Measurements from ENCODE around the gene ALG8. TPM values are rescaled to one million over a fixed set of nuclear protein-coding genes. Genes with fewer than 3 reads are reported as not detected.
"Not testable (repeated sequence)": the region's sequence is repeated elsewhere in the genome, so short reads cannot be mapped to it uniquely, and the experiment has no call there.

The ALG8 gene
- total RNA-seq, 1 donor from 2014 or later: 43.7 TPM

DNA sequence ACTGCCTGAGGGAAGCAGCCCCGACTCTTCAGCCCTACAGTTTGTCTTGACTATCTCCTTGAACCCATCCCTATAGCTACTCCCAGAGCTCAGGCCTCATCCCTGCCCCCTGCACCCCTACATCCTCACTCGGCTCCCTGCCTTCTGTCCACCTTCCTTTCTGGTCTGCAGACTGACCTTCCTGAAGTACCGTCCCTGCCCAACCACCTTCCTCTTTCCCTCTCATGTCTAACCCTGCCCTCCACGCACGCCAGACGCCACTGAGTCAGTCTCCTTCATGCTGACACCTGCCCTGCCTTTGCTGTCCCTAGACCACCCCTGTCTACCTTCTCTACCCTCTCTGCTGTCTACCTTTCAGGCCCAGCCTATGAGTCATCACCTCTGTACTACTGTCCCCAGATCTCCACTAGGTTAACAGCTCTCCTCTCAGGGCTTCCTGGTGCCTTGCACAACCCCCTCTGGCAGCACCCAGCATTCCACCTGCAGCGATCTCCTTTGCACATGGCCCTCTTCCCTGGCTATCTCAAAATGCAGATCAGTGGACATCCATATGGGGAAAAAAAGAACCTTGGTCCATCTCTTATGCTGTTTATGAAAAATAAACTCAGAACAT lies 40.1 kb upstream of the ALG8 start:
- H3K27ac ChIP-seq (ENCODE audit: low read depth, low read length): no peak overlapping the region
- no peak overlapping the region for H3K4me3 ChIP-seq (ENCODE audit: insufficient read depth, low read depth, low read length)
- peaks cover 5% of the 10 kb centered on the region for H3K36me3 ChIP-seq (ENCODE audit: insufficient read depth, low read length)
- Mint-ChIP-seq H3K27ac (ENCODE audit: unreplicated experiment) (no peak overlapping the region), H3K4me3 (ENCODE audit: unreplicated experiment) (no peak overlapping the region), H3K4me1 (ENCODE audit: low read depth, unreplicated experiment) (peaks cover 6% of the 10 kb centered on the region), H3K27me3 (ENCODE audit: low read depth, unreplicated experiment) (no peaks in the 10 kb centered on the region), H3K36me3 (ENCODE audit: low read depth, unreplicated experiment) (peaks cover 19% of the 10 kb centered on the region), H3K9me3 (ENCODE audit: unreplicated experiment) (peaks cover 4% of the 10 kb centered on the region)
- H3K4me2 ChIP-seq (ENCODE audit: low read length): no peak overlapping the region
- no peaks in the 10 kb centered on the region for H3K9me3 ChIP-seq (ENCODE audit: insufficient read depth, low read depth, low read length)
- DNase-seq (ENCODE audit: low read depth) (no peak), FAIRE-seq (no peak)
- no peaks in the 10 kb centered on the region for H3K27me3 ChIP-seq (ENCODE audit: insufficient read depth, low read length)
- H4K20me1 ChIP-seq (ENCODE audit: insufficient read depth, low read length): peaks cover 19% of the 10 kb centered on the region
- H3K4me1 ChIP-seq (ENCODE audit: insufficient read depth, low read length): no peaks in the 10 kb centered on the region
- peaks cover 19% of the 10 kb centered on the region for H3K79me2 ChIP-seq (ENCODE audit: insufficient read depth, low read length)
- no peak overlapping the region for H3K9ac ChIP-seq (ENCODE audit: low read length)
- H2AFZ ChIP-seq (ENCODE audit: low read depth, low read length): no peak overlapping the region
- TF ChIP-seq EZH2 (IDR thresholded peaks at IDR 0.05; ENCODE audit: insufficient read depth, low read length): no peak
- TF ChIP-seq, protein P1, sequence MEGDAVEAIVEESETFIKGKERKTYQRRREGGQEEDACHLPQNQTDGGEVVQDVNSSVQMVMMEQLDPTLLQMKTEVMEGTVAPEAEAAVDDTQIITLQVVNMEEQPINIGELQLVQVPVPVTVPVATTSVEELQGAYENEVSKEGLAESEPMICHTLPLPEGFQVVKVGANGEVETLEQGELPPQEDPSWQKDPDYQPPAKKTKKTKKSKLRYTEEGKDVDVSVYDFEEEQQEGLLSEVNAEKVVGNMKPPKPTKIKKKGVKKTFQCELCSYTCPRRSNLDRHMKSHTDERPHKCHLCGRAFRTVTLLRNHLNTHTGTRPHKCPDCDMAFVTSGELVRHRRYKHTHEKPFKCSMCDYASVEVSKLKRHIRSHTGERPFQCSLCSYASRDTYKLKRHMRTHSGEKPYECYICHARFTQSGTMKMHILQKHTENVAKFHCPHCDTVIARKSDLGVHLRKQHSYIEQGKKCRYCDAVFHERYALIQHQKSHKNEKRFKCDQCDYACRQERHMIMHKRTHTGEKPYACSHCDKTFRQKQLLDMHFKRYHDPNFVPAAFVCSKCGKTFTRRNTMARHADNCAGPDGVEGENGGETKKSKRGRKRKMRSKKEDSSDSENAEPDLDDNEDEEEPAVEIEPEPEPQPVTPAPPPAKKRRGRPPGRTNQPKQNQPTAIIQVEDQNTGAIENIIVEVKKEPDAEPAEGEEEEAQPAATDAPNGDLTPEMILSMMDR (IDR thresholded peaks at IDR 0.05; ENCODE audit: insufficient read depth, low read depth, low read length): no peak

DNA sequence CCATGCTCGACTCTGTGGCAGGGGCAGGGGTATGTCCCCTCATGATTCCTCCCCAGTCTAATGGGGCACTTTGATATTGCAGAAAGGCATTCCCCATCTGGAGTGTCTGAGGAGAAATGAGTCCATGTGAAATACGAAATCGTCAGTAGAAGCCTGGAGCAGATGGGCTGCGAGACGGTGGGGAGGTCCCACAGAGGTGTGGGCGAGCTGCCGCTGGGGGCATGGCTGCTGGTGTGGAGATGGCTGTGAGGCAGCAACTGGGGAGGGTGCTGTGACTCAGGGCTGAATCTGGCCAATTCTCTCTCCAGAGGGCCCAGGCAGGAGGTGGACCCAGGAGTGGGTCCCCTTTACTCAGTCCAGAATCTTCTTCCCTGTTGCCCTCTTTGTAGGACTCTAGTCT lies 37.8 kb upstream of the ALG8 start:
- Histone ChIP-seq H3K9ac (ENCODE audit: low read length) (no peak overlapping the region), H3K4me2 (ENCODE audit: low read length) (no peak overlapping the region), H3K79me2 (ENCODE audit: insufficient read depth, low read length) (peaks cover 9% of the 10 kb centered on the region), H3K9me3 (ENCODE audit: insufficient read depth, low read depth, low read length) (no peaks in the 10 kb centered on the region), H2AFZ (ENCODE audit: low read depth, low read length) (no peak overlapping the region), H4K20me1 (ENCODE audit: insufficient read depth, low read length) (peaks cover 19% of the 10 kb centered on the region), H3K27me3 (ENCODE audit: insufficient read depth, low read length) (no peaks in the 10 kb centered on the region), H3K4me1 (ENCODE audit: insufficient read depth, low read length) (no peaks in the 10 kb centered on the region), H3K36me3 (ENCODE audit: insufficient read depth, low read length) (peaks cover 10% of the 10 kb centered on the region), H3K27ac (ENCODE audit: low read depth, low read length) (no peak overlapping the region), H3K4me3 (ENCODE audit: insufficient read depth, low read depth, low read length) (no peak overlapping the region)
- Mint-ChIP-seq H3K9me3 (ENCODE audit: unreplicated experiment) (peaks cover 4% of the 10 kb centered on the region), H3K27me3 (ENCODE audit: low read depth, unreplicated experiment) (no peaks in the 10 kb centered on the region), H3K4me3 (ENCODE audit: unreplicated experiment) (no peak overlapping the region), H3K4me1 (ENCODE audit: low read depth, unreplicated experiment) (peaks cover 6% of the 10 kb centered on the region), H3K36me3 (ENCODE audit: low read depth, unreplicated experiment) (peaks cover 28% of the 10 kb centered on the region), H3K27ac (ENCODE audit: unreplicated experiment) (no peak overlapping the region)
- FAIRE-seq (no peak), DNase-seq (ENCODE audit: low read depth) (no peak)
- TF ChIP-seq, protein P1 (IDR thresholded peaks at IDR 0.05; ENCODE audit: insufficient read depth, low read depth, low read length): no peak
- no peak for TF ChIP-seq EZH2 (IDR thresholded peaks at IDR 0.05; ENCODE audit: insufficient read depth, low read length)

DNA sequence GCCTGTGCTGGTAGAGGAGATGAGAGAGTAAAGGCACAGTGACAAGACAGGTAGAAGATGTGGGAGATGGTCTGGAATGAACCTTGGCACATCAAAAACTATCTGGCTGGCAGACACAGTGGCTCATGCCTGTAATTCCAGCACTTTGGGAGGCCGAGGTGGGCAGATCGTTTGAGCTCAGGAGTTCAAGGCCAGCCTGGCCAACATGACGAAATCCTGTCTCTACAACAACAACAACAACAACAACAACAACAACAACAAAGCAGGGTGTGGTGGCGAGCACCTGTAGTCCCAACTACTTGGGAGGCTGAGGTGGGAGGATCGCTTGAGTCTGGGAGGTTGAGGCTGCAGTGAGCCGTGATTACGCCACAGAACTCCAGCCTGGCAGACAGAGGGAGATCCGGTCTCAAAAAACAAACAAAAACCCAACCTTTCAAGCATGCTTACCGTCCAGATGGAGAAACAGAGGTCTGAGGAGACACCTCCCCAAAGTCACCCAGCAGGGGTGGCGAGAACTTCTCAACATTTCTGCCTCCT lies 37.2 kb upstream of the ALG8 start:
- H3K4me1 ChIP-seq (ENCODE audit: insufficient read depth, low read length): no peaks in the 10 kb centered on the region
- H3K79me2 ChIP-seq (ENCODE audit: insufficient read depth, low read length): peaks cover 6% of the 10 kb centered on the region
- peaks cover 6% of the 10 kb centered on the region for H3K4me1 Mint-ChIP-seq (ENCODE audit: low read depth, unreplicated experiment)
- H3K36me3 ChIP-seq (ENCODE audit: insufficient read depth, low read length): peaks cover 10% of the 10 kb centered on the region
- no peak overlapping the region for H3K4me3 ChIP-seq (ENCODE audit: insufficient read depth, low read depth, low read length)
- no peak overlapping the region for H3K27ac Mint-ChIP-seq (ENCODE audit: unreplicated experiment)
- peaks cover 28% of the 10 kb centered on the region for H3K36me3 Mint-ChIP-seq (ENCODE audit: low read depth, unreplicated experiment)
- H3K4me2 ChIP-seq (ENCODE audit: low read length): no peak overlapping the region
- peaks cover 4% of the 10 kb centered on the region for H3K9me3 Mint-ChIP-seq (ENCODE audit: unreplicated experiment)
- H3K27ac ChIP-seq (ENCODE audit: low read depth, low read length): no peak overlapping the region
- H4K20me1 ChIP-seq (ENCODE audit: insufficient read depth, low read length): peaks cover 19% of the 10 kb centered on the region
- DNase-seq (ENCODE audit: low read depth) (no peak), FAIRE-seq (no peak)
- TF ChIP-seq, protein P1 (IDR thresholded peaks at IDR 0.05; ENCODE audit: insufficient read depth, low read depth, low read length): no peak
- TF ChIP-seq EZH2 (IDR thresholded peaks at IDR 0.05; ENCODE audit: insufficient read depth, low read length): no peak
- H3K27me3 ChIP-seq (ENCODE audit: insufficient read depth, low read length): no peaks in the 10 kb centered on the region
- no peak overlapping the region for H3K9ac ChIP-seq (ENCODE audit: low read length)
- H3K9me3 ChIP-seq (ENCODE audit: insufficient read depth, low read depth, low read length): no peaks in the 10 kb centered on the region
- no peak overlapping the region for H3K4me3 Mint-ChIP-seq (ENCODE audit: unreplicated experiment)
- no peak overlapping the region for H2AFZ ChIP-seq (ENCODE audit: low read depth, low read length)
- H3K27me3 Mint-ChIP-seq (ENCODE audit: low read depth, unreplicated experiment): no peaks in the 10 kb centered on the region

DNA sequence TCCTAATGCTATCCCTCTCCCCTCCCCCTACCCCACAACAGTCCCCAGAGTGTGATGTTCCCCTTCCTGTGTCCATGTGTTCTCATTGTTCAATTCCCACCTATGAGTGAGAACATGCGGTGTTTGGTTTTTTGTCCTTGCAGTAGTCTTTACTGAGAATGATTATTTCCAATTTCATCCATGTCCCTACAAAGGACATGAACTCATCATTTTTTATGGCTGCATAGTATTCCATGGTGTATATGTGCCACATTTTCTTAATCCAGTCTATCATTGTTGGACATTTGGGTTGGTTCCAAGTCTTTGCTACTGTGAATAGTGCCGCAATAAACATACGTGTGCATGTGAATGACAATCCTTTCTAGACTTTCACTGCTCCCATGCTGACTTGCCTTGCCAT lies 36.4 kb upstream of the ALG8 start:
- H3K9me3 Mint-ChIP-seq (ENCODE audit: unreplicated experiment); H3K4me2 ChIP-seq (ENCODE audit: low read length); H3K9ac ChIP-seq (ENCODE audit: low read length); H3K4me3 ChIP-seq (ENCODE audit: insufficient read depth, low read depth, low read length); H3K4me3 Mint-ChIP-seq (ENCODE audit: unreplicated experiment); H3K4me1 ChIP-seq (ENCODE audit: insufficient read depth, low read length); FAIRE-seq; H2AFZ ChIP-seq (ENCODE audit: low read depth, low read length); H3K27ac ChIP-seq (ENCODE audit: low read depth, low read length); H3K4me1 Mint-ChIP-seq (ENCODE audit: low read depth, unreplicated experiment); DNase-seq (ENCODE audit: low read depth); H3K27me3 Mint-ChIP-seq (ENCODE audit: low read depth, unreplicated experiment); H3K9me3 ChIP-seq (ENCODE audit: insufficient read depth, low read depth, low read length); H3K79me2 ChIP-seq (ENCODE audit: insufficient read depth, low read length); H3K27me3 ChIP-seq (ENCODE audit: insufficient read depth, low read length); H3K27ac Mint-ChIP-seq (ENCODE audit: unreplicated experiment): not testable (repeated sequence)
- Histone ChIP-seq H4K20me1 (ENCODE audit: insufficient read depth, low read length) (peaks cover 19% of the 10 kb centered on the region), H3K36me3 (ENCODE audit: insufficient read depth, low read length) (peaks cover 10% of the 10 kb centered on the region)
- peaks cover 28% of the 10 kb centered on the region for H3K36me3 Mint-ChIP-seq (ENCODE audit: low read depth, unreplicated experiment)
